Myocyte (in vitro differentiated cells): ENCODE measurements around the gene RHPN2. TPM values are rescaled to one million over a fixed set of nuclear protein-coding genes. Genes with fewer than 3 reads are reported as not detected.
"Not testable (repeated sequence)": the region's sequence is repeated elsewhere in the genome, so short reads cannot be mapped to it uniquely, and the experiment has no call there.

Experiments
- DNase-seq: peaks from one replicate; pipeline ENCODE4 v3.0.0-alpha.2; 2012; ENCODE audit warnings: low read depth
- total RNA-seq: library from RNA; depleted of rRNA; stranded (reverse); fragments of >200 nt; gene quantifications from 2 replicates; pipeline ENCODE4 v1.2.3, GENCODE V29; 2014

RHPN2 gene
- total RNA-seq, 1 donor from 2014 or later = 13.9 TPM

DNA sequence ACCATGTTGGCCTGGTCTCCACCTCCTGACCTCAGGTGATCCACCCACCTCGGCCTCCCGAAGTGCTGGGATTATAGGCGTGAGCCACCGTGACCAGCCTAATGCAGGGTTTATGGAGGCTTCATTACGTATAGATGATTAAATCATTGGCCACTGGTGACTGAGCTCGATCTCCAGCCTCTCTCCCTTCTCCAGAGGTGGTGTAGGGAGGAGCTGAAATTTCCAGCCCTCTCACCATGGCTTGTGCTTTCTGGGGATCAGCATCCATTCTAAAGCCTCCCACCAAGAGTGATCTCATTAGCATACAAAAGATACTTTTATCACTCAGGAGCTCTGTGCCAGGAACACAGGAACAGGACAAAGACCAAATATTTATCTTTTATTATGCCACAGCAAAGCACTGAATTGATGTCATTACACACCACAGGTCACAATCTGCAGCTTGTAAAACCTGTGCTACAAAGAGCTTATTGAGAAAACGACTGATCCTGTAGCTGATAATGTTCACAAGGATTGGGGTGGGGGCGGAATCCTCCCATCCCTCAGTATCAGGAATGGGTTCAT lies 32.4 kb downstream of the RHPN2 start:
- no peak for DNase-seq

- DNase-seq = no peak
These were observed 34.9 kb downstream of the RHPN2 start for GRCh38 chr19:33029746-33030303.

GRCh38 chr19:33026602-33027001 lies 38.1 kb downstream of the RHPN2 start:
- not testable (repeated sequence) for DNase-seq

- not testable (repeated sequence) for DNase-seq
These were observed 39.0 kb downstream of the RHPN2 start for GRCh38 chr19:33025468-33026238.

DNA sequence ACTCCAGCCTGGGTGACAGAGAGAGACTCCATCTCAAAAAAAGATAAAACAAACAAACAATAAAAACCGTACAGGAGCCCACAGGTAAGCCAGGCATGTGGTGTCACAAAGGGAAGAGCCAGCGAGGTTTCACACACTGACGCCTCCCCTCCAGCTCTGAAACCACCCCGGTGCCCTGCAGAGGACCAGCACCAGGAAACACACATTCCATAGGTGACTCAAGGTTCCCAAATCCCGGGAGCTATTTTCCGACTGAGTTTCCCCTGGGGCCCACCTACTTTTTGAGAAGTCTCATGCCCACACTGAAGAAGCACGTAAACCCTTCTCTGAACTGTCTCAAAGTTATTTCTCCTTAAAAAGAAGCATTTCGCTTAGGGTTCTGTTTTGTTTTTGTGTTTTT lies 40.3 kb downstream of the RHPN2 start:
- no peak for DNase-seq

GRCh38 chr19:33022472-33023116 lies 42.1 kb downstream of the RHPN2 start:
- peak; percentile 12 for DNase-seq

DNA sequence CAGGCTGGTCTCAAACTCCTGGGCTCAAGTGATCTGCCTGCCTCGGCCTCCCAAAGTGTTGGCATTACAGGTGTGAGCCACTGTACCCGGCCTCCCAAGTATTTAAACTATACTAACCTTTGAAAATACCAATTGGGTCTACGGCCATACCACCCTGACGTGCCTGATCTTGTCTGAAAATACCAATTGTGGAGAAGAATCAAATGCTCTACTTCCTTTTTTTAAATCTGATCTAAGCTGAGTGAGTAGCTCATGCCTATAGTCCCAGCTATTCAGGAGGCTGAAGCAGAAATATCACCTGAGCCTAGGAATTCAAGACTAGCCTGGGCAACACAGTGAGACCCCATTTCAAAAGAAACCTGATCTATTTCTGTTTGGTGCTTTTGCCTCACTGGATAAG lies 53.8 kb downstream of the RHPN2 start:
- DNase-seq = not testable (repeated sequence)

- DNase-seq = no peak
These were observed 56.0 kb downstream of the RHPN2 start for GRCh38 chr19:33008738-33009137.

- no peak for DNase-seq
These were observed 59.2 kb downstream of the RHPN2 start for GRCh38 chr19:33005440-33005839.

DNA sequence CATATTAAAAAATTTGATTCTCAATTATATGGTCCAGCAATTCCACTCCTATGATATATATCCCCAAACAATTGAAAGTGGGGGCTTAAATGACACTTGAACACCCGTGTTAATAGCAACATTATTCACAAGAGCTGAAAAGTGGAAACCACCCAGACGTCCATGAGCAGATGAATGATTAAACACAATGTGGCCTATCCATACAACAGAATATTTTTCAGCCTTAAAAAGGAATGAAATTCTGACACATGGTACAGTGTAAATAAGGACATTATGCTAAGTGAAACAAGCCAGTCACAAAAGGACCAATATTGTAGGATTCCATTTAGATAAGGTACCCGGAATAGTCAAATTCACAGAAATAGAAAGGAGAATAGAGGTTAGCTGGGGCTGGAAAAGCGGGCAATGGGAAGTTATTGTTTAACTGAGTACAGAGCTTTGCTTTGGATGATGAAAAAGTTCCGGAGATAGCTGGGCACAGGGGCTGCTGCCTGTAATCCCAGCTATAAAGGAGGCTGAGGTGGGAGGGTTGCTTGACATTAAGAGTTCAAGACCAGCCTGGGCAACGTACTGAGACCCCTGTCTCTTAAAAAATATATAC lies 61.2 kb downstream of the RHPN2 start:
- DNase-seq = not testable (repeated sequence)

GRCh38 chr19:33002126-33002865 lies 62.4 kb downstream of the RHPN2 start:
- DNase-seq = not testable (repeated sequence)

DNA sequence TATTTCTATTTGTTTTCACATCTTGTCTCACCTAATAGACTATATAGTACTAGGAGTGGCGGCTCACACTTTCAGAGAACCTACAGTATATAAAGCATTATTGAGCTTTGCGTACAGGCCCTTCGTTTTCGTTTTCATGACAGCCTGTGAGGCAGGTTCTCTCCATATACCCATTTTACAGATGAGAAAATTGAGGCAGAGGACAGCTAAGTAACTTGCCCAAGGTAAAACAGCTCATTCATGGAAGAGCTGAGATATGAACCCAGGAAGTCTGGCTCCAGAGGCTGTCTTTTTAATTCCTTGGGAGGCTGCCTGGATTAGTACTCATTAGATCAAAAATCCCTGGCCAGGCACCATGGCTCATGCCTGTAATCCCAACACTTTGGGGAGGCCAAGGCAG lies 63.8 kb downstream of the RHPN2 start:
- no peak for DNase-seq

- no peak for DNase-seq
These were observed 64.2 kb downstream of the RHPN2 start for GRCh38 chr19:33000510-33000909.

GRCh38 chr19:32998722-32999121 lies 66.0 kb downstream of the RHPN2 start:
- DNase-seq = no peak

DNA sequence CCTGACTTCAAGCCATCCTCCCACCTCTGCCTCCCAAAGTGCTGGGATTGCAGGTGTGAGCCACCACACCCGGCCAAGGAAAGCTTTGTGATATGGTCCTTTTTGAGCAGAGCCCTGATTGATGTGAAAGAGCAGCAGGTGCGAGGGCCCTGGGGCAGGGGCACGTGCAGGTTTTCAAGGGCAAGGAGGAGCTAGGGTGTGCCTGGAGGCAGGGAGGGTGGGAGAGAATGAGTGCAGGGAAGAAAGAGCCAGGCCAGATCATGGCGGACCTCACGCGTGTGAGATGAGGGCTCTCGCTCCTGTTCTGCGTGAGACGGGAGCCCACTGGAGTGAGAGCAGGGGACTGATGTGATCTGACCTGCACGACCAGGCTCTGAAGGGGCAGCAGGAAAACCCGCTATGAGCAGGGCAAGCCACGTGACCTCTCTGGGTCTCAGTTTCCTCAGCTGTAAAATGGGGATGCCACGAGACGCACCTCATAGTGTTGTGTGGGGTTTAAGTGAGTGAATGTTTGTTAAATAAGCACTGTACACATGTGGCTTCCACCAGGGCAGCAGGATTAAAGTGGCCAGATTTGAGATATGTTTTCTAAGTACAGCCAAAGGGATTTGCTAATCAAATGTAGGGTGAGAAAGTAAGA lies 66.9 kb downstream of the RHPN2 start:
- no peak for DNase-seq

DNA sequence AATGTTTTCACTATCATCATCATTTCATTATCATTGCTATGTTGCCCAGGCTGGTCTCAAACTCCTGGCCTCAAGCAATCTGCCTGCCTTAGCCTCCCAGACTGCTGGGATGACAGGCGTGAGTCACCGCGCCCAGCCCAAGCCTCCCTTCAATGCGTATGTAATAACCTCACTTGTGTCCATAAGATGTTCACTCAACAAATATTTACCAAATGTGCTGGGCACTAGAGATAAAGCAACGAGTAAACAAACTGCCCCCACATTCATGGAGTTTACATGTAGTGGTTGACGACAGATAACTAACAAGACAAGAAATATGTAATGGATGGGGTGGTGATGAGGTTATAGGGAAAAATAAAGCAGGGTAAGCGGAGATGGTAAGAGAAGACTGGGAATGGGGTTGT lies 67.6 kb downstream of the RHPN2 start:
- DNase-seq = not testable (repeated sequence)

GRCh38 chr19:32995966-32996365 lies 68.7 kb downstream of the RHPN2 start:
- not testable (repeated sequence) for DNase-seq

GRCh38 chr19:32988724-32989123 lies 76.0 kb downstream of the RHPN2 start:
- DNase-seq = no peak

DNA sequence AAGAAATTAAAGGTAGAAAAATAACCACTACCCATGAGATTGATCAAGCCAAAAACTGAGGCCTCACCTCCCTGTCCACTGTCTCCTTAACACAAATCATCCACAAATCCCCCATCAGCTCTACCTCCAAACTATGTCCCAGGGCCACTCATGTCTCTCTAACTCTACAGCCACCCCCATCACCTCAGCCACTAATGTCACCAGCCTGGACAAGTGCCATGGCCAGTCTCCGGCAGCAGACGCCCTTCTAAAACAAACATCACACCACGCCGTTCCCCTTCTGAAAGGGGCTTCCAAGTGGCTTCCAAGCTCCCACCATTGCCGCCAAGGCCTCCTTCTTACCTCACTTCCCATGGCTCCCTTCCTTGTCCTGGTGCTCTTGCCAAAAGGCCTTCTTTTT lies 76.4 kb downstream of the RHPN2 start:
- DNase-seq = not testable (repeated sequence)

- DNase-seq = not testable (repeated sequence)
These were observed 82.2 kb downstream of the RHPN2 start for GRCh38 chr19:32982488-32982887.
